Ascending aorta (tissue), 2 donors: ENCODE measurements around the gene GPR22. TPM values are rescaled to one million over a fixed set of nuclear protein-coding genes. Genes with fewer than 3 reads are reported as not detected.

ENCODE experiments used
- DNase-seq, 2 donors: peaks; one replicate each; pipeline ENCODE4 v3.0.0-alpha.2; 2019; ENCODE audit warnings: low spot score in 2 of 2
- H3K27ac ChIP-seq, 2 donors: fragments of 200-600 bp; sonication (generic); one replicate each; pipeline ENCODE4 v1.5.1; 2016 to 2017; ENCODE audit warnings: mild to moderate bottlenecking in 1 of 2
- H3K27me3 ChIP-seq: fragments of 200-600 bp; sonication (generic); one replicate; pipeline ENCODE4 v1.5.1; 2017
- H3K36me3 ChIP-seq, 2 donors: fragments of 200-600 bp; sonication (generic); one replicate each; pipeline ENCODE4 v1.5.1; 2016
- H3K4me1 ChIP-seq, 2 donors: fragments of 200-600 bp; sonication (generic); one replicate each; pipeline ENCODE4 v1.5.1; 2016 to 2017; ENCODE audit warnings: mild to moderate bottlenecking in 1 of 2
- H3K4me3 ChIP-seq, 2 donors: fragments of 200-600 bp; sonication (generic); one replicate each; pipeline ENCODE4 v1.5.1; 2016 to 2017; ENCODE audit warnings: mild to moderate bottlenecking in 1 of 2
- H3K9me3 ChIP-seq, 2 donors: fragments of 200-600 bp; sonication (generic); one replicate each; pipeline ENCODE4 v1.5.1; 2016
- CTCF ChIP-seq, 3 experiments: fragments of 200-600 bp in 2 of 3; fragments of 450-650 bp in 1 of 3; sonication (generic) in 2 of 3; IDR thresholded peaks; one replicate each; pipeline ENCODE4 v1.5.1; 2016 to 2019; ENCODE audit warnings: antibody characterized with exemption in 3 of 3, mild to moderate bottlenecking in 1 of 3, moderate library complexity in 1 of 3
- intact Hi-C: fragments of 100-400 bp; cut with DNase I; formaldehyde crosslinking; loops from one replicate; pipeline ENCODE4 v1.15.1; 2023
- total RNA-seq: library from RNA; depleted of rRNA; stranded (reverse); fragments of >200 nt; gene quantifications from one replicate; pipeline ENCODE4 v1.1.0, GENCODE V29; 2016

The GPR22 gene
- total RNA-seq, 1 donor from 2014 or later: not detected

GRCh38 chr7:107439025-107439424 lies 30.8 kb upstream of the GPR22 start:
- Histone ChIP-seq H3K4me3 (no peak overlapping the region), H3K9me3 (no peaks in the 10 kb centered on the region), H3K27ac (no peak overlapping the region), H3K27me3 (no peaks in the 10 kb centered on the region), H3K36me3 (no peaks in the 10 kb centered on the region), H3K4me1 (no peaks in the 10 kb centered on the region)
- intact Hi-C loops: no loop called here
- no peak for DNase-seq
- TF ChIP-seq CTCF (IDR thresholded peaks at IDR 0.05): no peak

- no peak for DNase-seq
- TF ChIP-seq CTCF (IDR thresholded peaks at IDR 0.05): no peak
- Histone ChIP-seq H3K4me1 (no peaks in the 10 kb centered on the region), H3K9me3 (no peaks in the 10 kb centered on the region), H3K4me3 (no peak overlapping the region), H3K27ac (no peak overlapping the region), H3K36me3 (no peaks in the 10 kb centered on the region), H3K27me3 (no peaks in the 10 kb centered on the region)
- intact Hi-C loops: no loop called here
These were observed 28.1 kb upstream of the GPR22 start for GRCh38 chr7:107441581-107442422.

GRCh38 chr7:107442678-107443077 lies 27.2 kb upstream of the GPR22 start:
- intact Hi-C loops: no loop called here
- H3K27ac ChIP-seq: no peak overlapping the region
- no peaks in the 10 kb centered on the region for H3K4me1 ChIP-seq
- TF ChIP-seq CTCF (IDR thresholded peaks at IDR 0.05): no peak
- no peak overlapping the region for H3K4me3 ChIP-seq
- no peaks in the 10 kb centered on the region for H3K9me3 ChIP-seq
- DNase-seq: no peak
- no peaks in the 10 kb centered on the region for H3K36me3 ChIP-seq
- no peaks in the 10 kb centered on the region for H3K27me3 ChIP-seq

- no peaks in the 10 kb centered on the region for H3K9me3 ChIP-seq
- intact Hi-C loops: no loop called here
- no peak for DNase-seq
- no peak for TF ChIP-seq CTCF (IDR thresholded peaks at IDR 0.05)
- H3K27ac ChIP-seq: no peak overlapping the region
- peaks cover 0 to 4% of the 10 kb centered on the region in 2 donors for H3K36me3 ChIP-seq
- no peak overlapping the region for H3K4me3 ChIP-seq
- H3K27me3 ChIP-seq: no peaks in the 10 kb centered on the region
- no peaks in the 10 kb centered on the region for H3K4me1 ChIP-seq
These were observed 23.3 kb upstream of the GPR22 start for GRCh38 chr7:107446531-107446930.

- Histone ChIP-seq H3K4me3 (no peak overlapping the region), H3K27ac (no peak overlapping the region), H3K27me3 (no peaks in the 10 kb centered on the region), H3K9me3 (no peaks in the 10 kb centered on the region), H3K4me1 (no peaks in the 10 kb centered on the region), H3K36me3 (peaks cover 0 to 4% of the 10 kb centered on the region in 2 donors)
- DNase-seq: no peak
- no peak for TF ChIP-seq CTCF (IDR thresholded peaks at IDR 0.05)
- intact Hi-C loops: no loop called here
These were observed 22.9 kb upstream of the GPR22 start for GRCh38 chr7:107446988-107447387.
